GM11168 (cell line): Measurements from ENCODE around the gene ASB4.
"Not testable (repeated sequence)": the region's sequence is repeated elsewhere in the genome, so short reads cannot be mapped to it uniquely, and the experiment has no call there.

Experiments used
- in situ Hi-C: fragments of 300-500 bp; cut with MboI; formaldehyde crosslinking; loops from one replicate; pipeline ENCODE4 v1.12.0; 2022; ENCODE audit warnings: low sequenced_read_pairs; ENCODE audit not compliant: unreplicated experiment

The ASB4 gene

DNA sequence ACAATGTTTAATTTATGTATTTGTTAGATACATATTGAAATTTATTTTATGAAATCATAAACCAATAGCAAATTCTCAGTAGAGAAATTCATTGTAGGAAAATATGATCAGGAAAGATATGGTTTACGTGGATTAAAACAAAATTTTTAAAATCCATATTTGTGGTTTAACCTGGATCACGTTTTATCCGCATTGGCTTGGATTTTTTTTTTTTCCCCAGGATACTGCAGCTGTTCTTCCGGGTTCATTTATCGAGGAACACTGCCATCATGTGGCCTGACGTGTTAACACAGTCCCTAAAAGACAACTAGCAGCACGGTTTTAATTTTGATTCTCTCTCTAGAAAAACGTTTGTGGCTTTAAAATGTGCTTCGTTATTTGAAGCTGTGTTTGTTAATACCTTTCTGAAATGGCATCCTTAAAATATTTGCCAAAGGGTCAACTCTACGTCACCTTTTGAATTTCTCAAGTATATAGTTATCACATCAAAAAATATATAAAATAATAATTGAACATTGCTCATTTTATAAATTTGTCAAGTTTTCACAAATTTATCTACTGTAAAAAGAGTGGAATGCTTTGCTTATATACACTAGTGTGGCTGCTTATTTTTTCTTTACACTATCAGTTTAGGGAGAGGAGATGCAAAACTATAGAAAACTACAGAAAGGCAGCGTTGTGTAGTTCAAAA is 8.7 kb upstream of the ASB4 start:
- in situ Hi-C loops, result no loop called here

DNA sequence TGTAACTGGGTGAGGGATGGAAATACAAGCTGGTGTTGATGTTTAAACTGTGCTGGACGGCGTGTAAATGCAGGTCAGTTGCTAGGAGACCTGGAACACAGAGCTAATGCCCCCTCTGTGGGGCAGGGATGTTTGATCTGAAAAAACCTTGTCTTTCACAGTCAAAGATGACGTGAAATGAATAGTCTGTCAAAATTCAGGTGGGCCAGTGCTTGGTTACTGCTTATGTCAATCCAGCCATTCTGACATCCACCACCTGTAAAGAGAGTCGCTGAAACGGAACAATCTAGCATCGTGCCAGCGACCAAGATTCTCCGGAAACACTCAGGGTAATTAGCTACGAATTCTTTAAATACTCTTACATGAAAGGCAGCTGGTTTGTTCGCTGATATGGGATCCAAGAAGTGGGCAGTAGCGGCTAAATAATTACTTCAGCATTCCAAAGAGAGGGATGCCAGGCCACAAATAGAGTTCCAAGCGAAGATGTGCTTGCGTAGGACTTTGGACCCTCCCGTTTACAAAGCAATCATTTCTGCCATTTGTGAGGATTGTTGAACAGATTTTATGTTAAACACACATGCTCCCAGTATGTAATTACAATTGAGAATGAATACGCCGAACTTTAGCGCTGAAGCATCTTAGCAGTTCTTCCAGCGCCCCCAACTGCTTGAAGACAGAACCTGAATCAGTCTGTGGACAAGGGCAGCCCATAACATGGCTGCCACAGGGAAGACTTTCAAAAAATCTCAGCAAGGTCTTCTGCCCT is 7.3 kb upstream of the ASB4 start:
- in situ Hi-C loops, result no loop called here

DNA sequence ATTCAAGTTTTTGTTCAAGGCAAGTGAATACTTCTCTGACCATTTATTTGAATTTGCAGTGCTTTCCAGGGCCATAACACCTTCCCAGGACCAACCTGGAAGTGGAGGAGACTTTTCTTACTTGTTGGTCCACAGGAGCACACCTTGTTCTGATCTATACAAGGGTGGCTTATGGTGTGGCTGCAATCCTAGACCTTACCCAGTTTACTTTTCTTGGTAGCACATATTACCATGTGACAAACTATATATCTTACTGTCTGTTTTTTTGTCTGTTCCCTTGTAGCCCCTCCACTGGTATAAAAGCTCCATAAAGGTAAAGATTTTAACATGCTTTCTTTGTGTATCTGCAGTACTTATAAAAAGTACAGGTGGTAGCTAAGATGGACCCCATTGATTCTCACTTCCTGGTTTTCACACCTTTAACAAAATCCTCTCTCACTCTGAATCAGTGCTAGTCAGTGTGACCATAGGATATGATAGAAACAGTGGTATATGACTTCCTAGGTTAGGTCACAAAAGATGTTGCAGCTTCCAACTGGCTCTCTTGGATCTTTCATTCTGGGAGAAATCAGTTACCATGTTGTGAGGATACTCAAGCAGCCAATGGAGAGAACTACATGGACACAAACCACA is 5.6 kb upstream of the ASB4 start:
- in situ Hi-C loops, result no loop called here

DNA sequence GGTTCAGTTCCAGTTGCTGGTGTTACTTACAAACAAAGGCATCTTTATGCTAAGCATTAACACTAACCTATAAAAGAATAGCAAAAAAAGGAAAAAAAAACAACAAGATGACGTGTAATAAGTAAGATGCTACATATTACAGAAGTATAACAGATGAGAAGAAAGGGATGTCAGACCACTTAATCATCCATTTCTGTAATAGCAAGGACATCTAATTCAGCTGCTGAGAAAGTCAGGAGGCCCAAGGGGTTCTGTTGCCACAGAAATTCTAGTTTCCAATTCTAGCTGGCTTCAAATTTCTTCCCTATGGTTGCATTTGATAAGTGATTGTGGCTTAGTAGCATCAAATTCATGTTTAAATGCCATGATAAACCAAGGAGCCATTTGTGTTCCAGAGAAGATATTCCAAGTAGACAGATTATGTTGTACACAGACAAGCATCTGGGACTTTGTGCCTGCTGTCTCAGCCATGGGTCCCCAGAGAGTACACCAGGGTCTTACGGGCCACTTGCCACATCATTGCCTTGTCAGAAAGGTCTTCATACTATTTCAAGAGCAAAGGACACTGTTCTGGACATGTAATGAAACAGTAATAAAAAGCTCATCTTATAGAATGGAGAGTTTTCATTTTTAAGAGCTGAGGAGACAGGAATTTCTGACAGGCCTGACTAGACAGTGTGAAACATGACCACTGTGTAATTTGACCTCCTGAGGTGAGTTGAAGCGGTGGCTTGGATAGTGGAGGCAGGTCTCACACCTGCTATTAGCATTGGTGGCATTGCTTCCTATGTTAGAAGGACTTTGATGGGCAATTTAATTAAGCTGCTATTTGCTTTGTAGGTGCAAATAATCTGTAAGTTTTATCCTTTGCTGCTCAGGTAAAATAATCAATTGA is 4.2 kb upstream of the ASB4 start:
- in situ Hi-C loops, result no loop called here

DNA sequence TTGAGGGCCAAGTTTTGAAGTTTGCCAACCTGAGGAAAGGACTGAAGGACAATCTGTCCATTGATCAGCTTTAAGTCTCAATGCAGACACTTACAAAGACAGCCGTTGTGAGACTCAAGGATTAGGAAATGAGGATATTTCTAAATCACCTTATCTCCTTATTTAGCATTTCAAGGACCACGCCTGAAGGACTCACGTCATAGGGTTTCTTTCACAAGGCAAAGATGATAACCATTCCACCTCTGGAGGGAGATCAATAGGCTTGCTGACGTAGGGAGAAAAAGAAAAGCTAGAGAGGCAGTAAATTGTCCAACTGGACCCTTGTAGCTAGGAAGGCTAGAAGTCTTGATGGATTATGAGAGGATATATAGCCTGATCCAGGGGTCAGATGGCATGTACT is 3.3 kb upstream of the ASB4 start:
- in situ Hi-C loops, result no loop called here

DNA sequence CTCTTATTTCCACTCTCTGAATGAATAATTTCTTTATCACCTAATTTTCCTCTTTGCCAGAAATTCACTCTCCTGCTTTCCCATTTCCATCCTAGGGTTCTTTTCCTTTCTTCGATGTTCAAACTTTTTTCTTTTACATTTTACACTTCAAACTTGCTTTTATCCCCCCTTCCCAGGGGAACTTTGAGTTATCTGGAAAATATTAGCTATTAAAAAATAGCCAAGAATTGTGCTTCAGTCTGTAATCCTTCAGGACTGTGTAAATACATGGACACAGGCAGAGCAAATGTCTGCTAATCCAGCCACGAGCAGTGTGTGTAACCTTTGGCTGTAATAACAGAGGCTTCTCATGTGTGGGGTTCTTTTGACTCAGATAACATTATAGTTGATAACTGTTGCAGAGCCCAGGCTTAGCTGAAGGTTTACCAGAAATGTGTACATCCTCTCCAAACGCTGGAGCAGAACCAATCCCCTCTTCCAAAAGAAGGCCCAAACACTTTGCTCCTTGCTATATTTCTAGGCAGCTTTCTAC is 4.6 kb downstream of the ASB4 start:
- in situ Hi-C loops, result no loop called here

DNA sequence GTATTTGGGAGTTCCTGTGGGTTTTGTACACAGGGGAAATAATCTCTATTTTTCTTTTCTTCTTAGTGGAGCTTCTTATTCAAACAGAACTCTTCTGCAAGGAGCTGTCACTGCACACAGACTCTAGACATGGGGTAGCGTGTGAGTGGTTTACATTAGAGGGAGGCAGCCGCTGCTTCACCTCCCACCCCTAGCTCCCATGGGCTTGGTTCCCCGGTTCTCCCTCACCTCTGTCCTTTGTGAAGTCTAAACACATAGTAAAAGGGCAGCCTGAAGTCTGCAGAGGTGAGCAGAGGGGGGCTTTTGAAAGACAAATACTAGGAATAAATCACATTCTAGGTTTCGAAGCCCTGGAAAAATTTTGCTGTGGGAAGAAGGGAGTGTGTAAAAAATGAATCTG is 5.5 kb downstream of the ASB4 start:
- in situ Hi-C loops, result no loop called here

DNA sequence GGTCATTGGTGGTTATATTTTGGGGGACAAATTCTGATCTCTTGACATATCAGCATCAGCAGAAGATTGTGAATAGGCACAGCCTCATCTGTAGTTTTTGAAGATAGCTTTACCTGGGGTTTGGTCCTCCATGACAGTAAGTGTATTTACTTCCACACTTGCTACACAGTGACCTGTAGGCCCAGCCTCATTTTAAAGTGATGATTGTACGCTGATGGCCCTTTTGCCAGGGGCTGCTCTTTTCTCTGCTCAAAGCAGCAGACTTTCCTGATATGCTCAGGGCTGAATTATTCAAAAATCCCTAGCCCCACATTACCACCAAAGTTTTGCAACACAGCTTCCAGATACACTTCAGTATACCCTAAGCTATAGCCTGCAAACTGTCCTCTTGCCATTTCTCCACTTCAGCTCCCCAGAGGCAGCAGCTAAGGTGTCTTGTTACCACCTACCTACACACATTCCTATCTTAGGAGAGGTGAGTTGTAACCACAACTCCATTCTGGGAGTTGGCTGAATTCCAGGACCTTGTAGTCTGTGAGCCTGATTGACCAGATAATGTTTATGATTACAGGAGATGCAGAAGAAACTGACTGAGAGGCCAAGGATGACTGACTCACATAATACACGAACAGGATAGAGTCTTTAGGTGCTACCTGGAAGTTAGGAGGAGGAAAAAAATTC is 6.0 kb downstream of the ASB4 start:
- in situ Hi-C loops, result no loop called here

DNA sequence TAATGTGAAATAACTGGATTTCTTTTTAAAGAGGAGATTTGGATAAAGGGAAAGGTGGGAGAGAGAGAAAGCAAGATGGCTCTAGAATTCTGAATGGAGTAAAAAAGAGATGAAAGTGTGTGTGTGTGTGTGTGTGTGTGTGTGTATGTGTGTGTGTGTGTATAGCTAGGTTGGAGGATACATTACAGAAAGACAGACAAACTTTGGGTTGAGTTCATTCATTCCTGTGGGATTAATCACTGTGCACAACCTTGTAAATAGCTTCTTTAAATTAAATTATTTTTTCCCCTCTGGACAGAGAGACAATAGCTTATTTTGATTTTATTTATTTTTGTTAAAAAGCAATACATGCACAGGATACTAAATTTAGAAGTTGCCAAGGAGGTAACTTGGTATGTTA is 7.5 kb downstream of the ASB4 start:
- in situ Hi-C loops, result no loop called here

DNA sequence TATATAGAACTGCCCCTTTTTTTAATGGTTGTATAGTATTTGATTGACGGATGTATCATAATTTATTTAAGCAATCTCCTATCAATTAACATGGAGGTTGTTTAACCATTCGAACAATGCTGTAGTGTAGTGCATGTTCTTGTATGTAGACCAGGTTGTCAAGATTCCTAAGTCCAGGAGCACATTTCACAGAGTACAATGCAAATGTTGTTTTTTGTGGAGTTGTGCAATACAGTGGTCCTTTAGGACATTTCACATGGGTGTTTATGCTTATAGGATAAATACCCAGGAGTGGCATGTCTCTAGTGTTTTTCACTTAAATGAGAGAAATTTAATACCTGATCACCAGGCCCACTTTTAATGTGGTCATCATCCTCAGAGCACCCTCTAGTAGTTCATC is 8.1 kb downstream of the ASB4 start:
- in situ Hi-C loops, result no loop called here

DNA sequence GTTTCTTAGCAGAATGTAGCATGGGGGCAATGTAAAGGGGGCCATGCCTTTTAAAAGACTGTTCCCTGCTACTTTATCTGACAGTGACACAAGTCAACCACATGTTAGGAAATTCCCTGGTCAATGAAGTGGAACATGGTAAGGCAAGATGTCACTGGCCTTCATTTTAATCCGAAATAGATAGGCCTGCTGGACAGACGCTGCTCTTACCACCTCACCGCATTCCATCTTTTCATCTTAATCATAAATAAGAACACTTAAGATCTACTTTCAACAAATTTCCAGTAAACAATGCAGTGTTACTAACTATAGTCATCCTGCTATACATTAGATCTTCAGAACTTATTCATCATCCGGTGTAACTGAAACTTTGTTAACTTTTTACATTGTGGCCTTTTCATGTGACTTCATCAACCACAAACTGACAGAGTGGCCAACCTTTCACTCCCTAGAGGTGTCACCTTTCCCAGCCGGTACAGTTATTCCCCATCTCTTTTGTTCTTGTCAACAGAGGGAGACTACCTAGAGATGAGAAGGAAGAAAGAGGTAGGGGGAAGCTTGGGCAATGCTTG is 15.6 kb downstream of the ASB4 start:
- in situ Hi-C loops, result no loop called here

DNA sequence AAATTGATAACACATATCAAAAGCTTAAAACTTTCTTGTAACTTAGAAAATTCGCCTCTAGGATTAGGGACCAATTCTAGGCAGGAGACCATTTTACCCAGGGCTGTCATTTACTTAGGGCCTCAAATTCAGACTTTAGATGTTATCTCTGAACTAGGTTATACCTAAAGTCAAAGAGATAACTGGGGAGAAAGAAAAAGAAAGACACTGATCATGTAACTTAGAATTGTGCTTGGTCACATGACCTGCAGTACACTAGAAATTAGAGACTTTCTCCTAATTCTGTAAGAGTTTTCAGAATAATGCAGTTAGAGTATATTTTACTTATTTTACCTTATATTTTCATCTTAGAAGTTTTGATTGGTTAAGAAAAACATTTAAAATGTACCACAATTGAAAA is 16.7 kb downstream of the ASB4 start:
- in situ Hi-C loops, result no loop called here

DNA sequence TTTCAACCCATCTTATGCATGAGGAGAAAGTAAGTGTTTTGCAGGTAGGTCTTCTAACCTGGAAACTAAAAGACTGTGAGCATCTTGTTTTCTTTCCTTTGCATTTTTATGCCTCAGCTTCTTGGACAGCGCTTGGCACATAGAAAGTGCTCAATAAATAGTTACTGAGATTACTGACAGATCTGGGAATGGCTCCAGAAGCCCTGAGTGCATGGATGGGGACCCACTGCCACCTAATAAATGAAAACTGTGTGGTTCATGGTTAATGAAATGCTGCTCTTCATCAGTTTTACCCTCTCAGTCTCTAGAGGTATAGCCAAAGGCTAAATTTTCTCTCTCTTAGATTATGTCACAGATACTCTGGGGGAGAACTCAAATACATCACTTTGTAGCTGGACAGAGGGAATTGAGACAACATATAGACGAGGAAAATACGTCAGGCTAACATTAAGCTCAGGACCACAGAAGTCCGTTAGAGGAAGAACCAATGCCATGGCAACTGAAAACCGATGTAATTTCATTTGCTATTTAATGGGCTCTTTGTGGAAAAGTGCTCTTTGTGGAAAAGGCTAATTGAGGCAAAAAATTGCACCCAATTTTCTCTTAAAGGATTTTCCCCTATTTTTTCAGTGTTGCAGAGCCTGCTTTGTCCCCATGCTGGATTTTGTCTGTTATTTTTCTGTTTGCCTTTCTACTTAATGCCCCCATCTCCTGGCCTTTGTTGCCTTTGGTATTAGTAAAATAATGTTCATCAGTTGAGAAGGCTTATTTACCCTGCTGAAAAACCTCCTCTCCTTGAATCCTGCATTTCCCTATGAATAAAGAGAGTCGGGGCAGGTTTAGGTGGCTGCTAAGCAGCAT is 17.8 kb downstream of the ASB4 start:
- in situ Hi-C loops, result no loop called here

DNA sequence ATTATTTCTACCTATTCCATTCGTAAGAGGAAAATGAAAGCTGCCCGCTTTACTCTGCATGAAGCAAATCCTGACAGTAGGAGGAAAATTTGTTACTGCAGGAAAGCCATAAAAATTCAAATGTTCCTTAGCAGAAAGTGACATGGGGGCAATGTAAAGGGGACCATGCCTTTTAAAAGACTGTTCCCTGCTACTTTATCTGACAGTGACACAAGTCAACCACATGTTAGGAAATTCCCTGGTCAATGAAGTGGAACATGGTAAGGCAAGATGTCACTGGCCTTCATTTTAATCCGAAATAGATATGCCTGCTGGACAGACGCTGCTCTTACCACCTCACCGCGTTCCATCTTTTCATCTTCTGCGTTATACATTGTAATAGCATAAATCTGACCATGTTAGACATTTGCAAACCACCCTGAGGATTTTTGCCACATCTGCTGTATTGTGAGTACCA is 18.4 kb downstream of the ASB4 start:
- in situ Hi-C loops, result not testable (repeated sequence)

DNA sequence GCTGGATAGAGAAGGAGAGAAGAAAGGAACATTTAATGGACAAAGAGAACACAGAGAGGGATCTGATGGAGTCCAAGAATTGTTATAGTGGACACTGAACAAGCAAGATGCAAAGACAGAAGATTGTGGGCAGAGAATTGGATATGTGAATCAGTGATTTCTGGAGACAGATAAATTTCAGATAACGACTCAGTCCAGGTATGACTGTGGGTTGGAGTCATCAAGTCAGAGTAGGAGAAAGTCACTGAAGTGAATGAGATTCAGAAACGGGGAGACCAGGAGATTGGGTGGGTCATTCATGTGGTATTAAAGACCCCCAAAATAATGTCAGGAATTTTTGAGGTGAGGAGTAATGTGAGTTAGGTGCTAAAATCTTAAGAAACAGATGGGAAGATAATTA is 23.0 kb downstream of the ASB4 start:
- in situ Hi-C loops, result no loop called here

DNA sequence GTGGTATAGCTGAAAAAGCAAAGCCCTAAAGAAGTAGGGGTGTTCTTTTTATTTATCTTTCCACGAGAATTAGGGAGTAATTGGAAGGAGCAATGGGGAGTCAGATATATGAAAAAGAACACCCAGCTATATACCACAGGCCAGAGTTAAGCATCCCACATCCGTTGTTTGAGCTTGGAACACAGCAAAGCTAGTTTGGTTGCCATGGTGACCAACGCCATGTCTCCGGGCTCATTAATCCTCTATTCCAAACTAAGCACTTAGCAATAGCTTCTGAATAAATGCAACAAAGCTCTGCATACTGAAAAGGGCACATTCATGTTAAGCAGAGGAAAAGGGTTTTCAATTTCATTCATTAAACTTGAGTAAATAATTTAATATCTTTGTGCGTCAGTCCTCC is 23.5 kb downstream of the ASB4 start:
- in situ Hi-C loops, result no loop called here

DNA sequence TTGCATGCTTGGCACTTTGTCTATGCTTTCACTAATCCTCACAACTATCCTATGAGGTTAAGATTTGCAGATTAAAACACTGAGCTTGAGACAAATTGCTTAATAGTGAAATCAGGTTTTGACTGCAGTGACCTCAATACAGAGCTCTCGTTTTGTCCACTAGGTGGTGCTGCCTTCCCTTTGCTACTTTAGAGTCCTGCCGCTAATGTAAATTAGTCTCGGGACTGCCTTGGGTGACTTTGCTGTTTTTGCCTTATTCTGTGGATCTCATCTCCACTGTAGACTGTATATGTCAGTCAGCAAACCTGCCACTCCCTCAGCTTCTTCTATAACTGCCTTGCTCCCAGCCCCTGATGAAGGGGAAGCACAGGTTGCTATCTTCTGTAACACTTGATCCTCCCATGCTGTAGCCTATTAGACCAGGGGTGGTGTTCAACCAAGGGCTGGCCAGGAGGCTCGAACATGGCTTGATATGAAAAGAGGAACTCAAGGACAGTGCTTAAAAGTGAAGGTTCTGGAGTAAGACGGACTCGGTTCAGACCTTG is 26.0 kb downstream of the ASB4 start:
- in situ Hi-C loops, result loop anchor here (5.0 kb wide), 1 partner anchor 181 kb away; no protein-coding TSS in a partner anchor

DNA sequence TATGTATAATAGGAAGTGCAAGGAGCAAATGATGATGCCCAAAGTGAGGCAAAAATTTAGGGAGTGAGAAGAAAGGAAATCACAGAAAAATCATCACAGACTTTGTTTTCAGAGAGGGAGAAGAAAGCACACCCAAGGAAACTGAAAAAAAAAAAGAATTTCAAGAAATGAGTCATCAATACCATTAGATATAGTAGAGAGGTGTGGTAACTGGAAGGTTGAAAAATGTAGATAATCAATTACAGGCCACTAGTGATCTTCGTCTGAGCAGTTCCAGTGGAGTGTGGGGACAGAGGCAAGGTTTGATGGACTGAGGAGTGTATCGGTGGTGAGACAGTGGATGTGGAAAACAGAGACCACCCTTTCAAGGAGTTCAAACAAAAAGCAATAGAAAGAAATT is 31.7 kb downstream of the ASB4 start:
- in situ Hi-C loops, result no loop called here
